Embryonic facial prominence (tissue), 1 donor: ENCODE results near the gene VCP.
A peak's percentile ranks its signal among the peaks of the same experiment; 100 is the strongest.

Experiments
- DNase-seq: peaks from one replicate; pipeline ENCODE4 v3.0.0-alpha.2; 2016; ENCODE audit errors: extremely low spot score

VCP gene

GRCh38 chr9:35072461-35073278, at the start of gene VCP:
VCP (minus strand) TSS chr9:35072625; CDS start chr9:35072353, 272 bp downstream.
- DNase-seq, result peak; percentile 98

GRCh38 chr9:35116898-35117551, 44.6 kb upstream of the VCP start:
- peak; percentile 92 for DNase-seq

- no peak for DNase-seq
These were observed 44.1 kb upstream of the VCP start for GRCh38 chr9:35116539-35116897.

GRCh38 chr9:35115680-35116538, 43.5 kb upstream of the VCP start, which contains the start of gene ATOSB:
ATOSB (minus strand) TSS chr9:35115862; CDS start chr9:35108274, 7,588 bp downstream.
- DNase-seq, result peak; percentile 92

- no peak for DNase-seq
These were observed 42.6 kb upstream of the VCP start for GRCh38 chr9:35114840-35115628.

GRCh38 chr9:35114113-35114839, 41.9 kb upstream of the VCP start:
- DNase-seq, result peak; percentile 85

GRCh38 chr9:35112257-35113020, 40.0 kb upstream of the VCP start:
- no peak for DNase-seq

GRCh38 chr9:35111001-35111933, 38.8 kb upstream of the VCP start:
- peak; percentile 91 for DNase-seq

- no peak for DNase-seq
These were observed 37.9 kb upstream of the VCP start for GRCh38 chr9:35110327-35110761.

GRCh38 chr9:35108946-35109575, 36.6 kb upstream of the VCP start:
- DNase-seq, result no peak

- DNase-seq, result no peak
These were observed 36.0 kb upstream of the VCP start for GRCh38 chr9:35108461-35108860.

GRCh38 chr9:35107297-35108290, 35.2 kb upstream of the VCP start:
- DNase-seq, result no peak

GRCh38 chr9:35106343-35106730, 33.9 kb upstream of the VCP start:
- DNase-seq, result no peak

GRCh38 chr9:35105571-35106342, 33.3 kb upstream of the VCP start:
- DNase-seq, result no peak

GRCh38 chr9:35105126-35105525, 32.7 kb upstream of the VCP start:
- DNase-seq, result no peak

GRCh38 chr9:35104586-35104985, 32.2 kb upstream of the VCP start:
- DNase-seq, result no peak
